ENCODE data around the gene MIEF1.

DNA sequence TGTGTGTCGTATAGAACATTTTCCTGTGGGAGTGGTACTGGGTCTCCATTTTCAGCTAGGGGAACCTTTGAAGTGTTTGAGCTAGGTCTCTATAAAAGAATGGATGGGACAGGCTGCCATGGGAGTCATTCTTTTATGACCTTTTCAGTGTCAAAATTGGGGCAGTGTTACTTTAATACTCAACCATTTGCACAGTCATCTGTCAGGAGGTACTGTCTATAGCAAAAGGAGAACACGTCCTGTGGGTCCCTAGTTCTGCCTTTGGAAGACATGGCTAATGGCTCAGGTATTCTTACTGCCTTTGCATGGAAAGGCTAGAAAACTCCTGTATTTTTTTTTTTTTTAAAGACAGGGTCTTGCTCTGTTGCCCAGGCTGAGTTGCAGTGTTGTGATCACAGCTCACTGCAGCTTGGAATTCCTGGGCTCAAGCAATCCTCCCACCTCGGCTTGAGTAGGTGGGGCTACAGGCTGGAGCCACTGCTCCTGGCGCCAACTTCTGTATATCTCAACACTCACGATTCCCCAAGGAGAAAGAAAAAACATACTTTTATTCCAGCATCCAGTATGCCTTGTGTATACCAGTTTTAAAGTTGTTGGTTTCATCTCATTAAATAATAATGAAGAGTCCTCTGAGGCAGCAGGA, 16.2 kb downstream of the MIEF1 start:
- TF ChIP-seq FOXM1 (IDR thresholded peaks at IDR 0.05; ENCODE audit: borderline replicate concordance): no peak
- no peak for TF ChIP-seq SP1 (IDR thresholded peaks at IDR 0.05)
- no peak for TF ChIP-seq CTBP1 (IDR thresholded peaks at IDR 0.05; ENCODE audit: borderline replicate concordance)
- no peak for TF ChIP-seq ELF4 (IDR thresholded peaks at IDR 0.05)
- TF ChIP-seq SUZ12 (IDR thresholded peaks at IDR 0.05): no peak
- no peak for TF ChIP-seq TARDBP (IDR thresholded peaks at IDR 0.05)
- TF ChIP-seq FOXK2 (IDR thresholded peaks at IDR 0.05): no peak
- TF ChIP-seq HDGF (IDR thresholded peaks at IDR 0.05; ENCODE audit: borderline replicate concordance): no peak
- TF ChIP-seq L3MBTL2 (conservative IDR thresholded peaks at IDR 0.05): no peak
- TF ChIP-seq ZNF384 (IDR thresholded peaks at IDR 0.05): no peak
